Gastrocnemius medialis (tissue), 4 donors: ENCODE results near the gene PALD1. TPM values are rescaled to one million over a fixed set of nuclear protein-coding genes. Genes with fewer than 3 reads are reported as not detected.

Experiments used
- ATAC-seq, 2 donors: fragments of 150-250 bp; one replicate each; pipeline ENCODE4 v1.9.1; 2016
- DNase-seq, 2 donors: peaks; one replicate each; pipeline ENCODE4 v3.0.0-alpha.2; 2019
- H3K27ac ChIP-seq, 4 donors: fragments of 200-600 bp; sonication (generic); 1 replicate in 1 of 4; 2 replicates in 3 of 4; pipeline ENCODE4 v1.5.1; 2016 to 2018; ENCODE audit warnings: mild to moderate bottlenecking in 2 of 4, moderate library complexity in 1 of 4
- H3K27me3 ChIP-seq, 3 donors: fragments of 200-600 bp; sonication (generic) in 2 of 3; 1 replicate in 1 of 3; 2 replicates in 2 of 3; pipeline versions ENCODE4 v1.5.1 to v1.6.0; 2016 to 2019; ENCODE audit warnings: mild to moderate bottlenecking in 1 of 3, moderate library complexity in 1 of 3
- H3K36me3 ChIP-seq, 2 donors: fragments of 200-600 bp; sonication (generic) in 1 of 2; one replicate each; pipeline ENCODE4 v1.5.1; 2017 to 2018
- H3K4me1 ChIP-seq, 2 donors: fragments of 200-600 bp; sonication (generic) in 1 of 2; one replicate each; pipeline ENCODE4 v1.5.1; 2016 to 2017; ENCODE audit warnings: mild to moderate bottlenecking in 2 of 2
- H3K4me3 ChIP-seq, 4 donors: fragments of 200-600 bp; sonication (generic) in 3 of 4; 1 replicate in 1 of 4; 2 replicates in 3 of 4; pipeline ENCODE4 v1.5.1; 2016 to 2019; ENCODE audit warnings: mild to moderate bottlenecking in 2 of 4
- H3K9me3 ChIP-seq, 3 donors: fragments of 200-600 bp; sonication (generic) in 2 of 3; 1 replicate in 1 of 3; 2 replicates in 2 of 3; pipeline ENCODE4 v1.5.1; 2016 to 2019
- POLR2A ChIP-seq, 2 donors: fragments of 450-650 bp; IDR thresholded peaks; one replicate each; pipeline ENCODE4 v1.6.1; 2017; ENCODE audit warnings: antibody characterized with exemption in 2 of 2, mild to moderate bottlenecking in 2 of 2, moderate library complexity in 2 of 2
- in situ Hi-C, 4 donors: fragments of 200-750 bp; cut with MboI; loops; one replicate each; pipeline versions ENCODE4 v1.15.0 to v1.8.0; 2017; ENCODE audit warnings: low sequenced_read_pairs in 4 of 4
- intact Hi-C: fragments of 100-400 bp; cut with DNase I; formaldehyde crosslinking; loops from one replicate; pipeline ENCODE4 v1.15.1; 2023; ENCODE audit warnings: low total_unique reads
- total RNA-seq, 4 donors: library from RNA; depleted of rRNA; stranded (reverse); fragments of >200 nt; gene quantifications; one replicate each; pipeline versions ENCODE4 v1.1.0 to v1.2.3, GENCODE V29; 2016
- TF ChIP-seq, protein P1 (sequence below), 5 experiments: fragments of 450-650 bp in 3 of 5; fragments of 200-600 bp in 2 of 5; sonication (generic) in 2 of 5; IDR thresholded peaks in 4 of 5; conservative IDR thresholded peaks in 1 of 5; 1 replicate in 4 of 5; 2 replicates in 1 of 5; pipeline ENCODE4 v1.5.1; 2016 to 2019; ENCODE audit warnings: antibody characterized with exemption in 5 of 5, mild to moderate bottlenecking in 3 of 5, moderate library complexity in 3 of 5

PALD1 gene
- total RNA-seq, 4 donors from 2014 or later, result 1.4 to 4.1 (median 2.3) TPM

- intact Hi-C loops, result loop anchor here (5.0 kb wide), 1 partner anchor 330 kb away; no protein-coding TSS in a partner anchor
- no peak overlapping the region for H3K4me3 ChIP-seq
- H3K27me3 ChIP-seq, result no peaks in the 10 kb centered on the region
- no peak for DNase-seq
- in situ Hi-C loops, result loop anchor here in 3 of 4 donors (5.0 to 10.0 kb wide), 2 partner anchors 210 to 212 kb away; no protein-coding TSS in a partner anchor
- TF ChIP-seq, protein P1, sequence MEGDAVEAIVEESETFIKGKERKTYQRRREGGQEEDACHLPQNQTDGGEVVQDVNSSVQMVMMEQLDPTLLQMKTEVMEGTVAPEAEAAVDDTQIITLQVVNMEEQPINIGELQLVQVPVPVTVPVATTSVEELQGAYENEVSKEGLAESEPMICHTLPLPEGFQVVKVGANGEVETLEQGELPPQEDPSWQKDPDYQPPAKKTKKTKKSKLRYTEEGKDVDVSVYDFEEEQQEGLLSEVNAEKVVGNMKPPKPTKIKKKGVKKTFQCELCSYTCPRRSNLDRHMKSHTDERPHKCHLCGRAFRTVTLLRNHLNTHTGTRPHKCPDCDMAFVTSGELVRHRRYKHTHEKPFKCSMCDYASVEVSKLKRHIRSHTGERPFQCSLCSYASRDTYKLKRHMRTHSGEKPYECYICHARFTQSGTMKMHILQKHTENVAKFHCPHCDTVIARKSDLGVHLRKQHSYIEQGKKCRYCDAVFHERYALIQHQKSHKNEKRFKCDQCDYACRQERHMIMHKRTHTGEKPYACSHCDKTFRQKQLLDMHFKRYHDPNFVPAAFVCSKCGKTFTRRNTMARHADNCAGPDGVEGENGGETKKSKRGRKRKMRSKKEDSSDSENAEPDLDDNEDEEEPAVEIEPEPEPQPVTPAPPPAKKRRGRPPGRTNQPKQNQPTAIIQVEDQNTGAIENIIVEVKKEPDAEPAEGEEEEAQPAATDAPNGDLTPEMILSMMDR (IDR thresholded peaks at IDR 0.05 in 4 of 5, conservative IDR thresholded peaks at IDR 0.05 in 1 of 5), result no peak
- TF ChIP-seq POLR2A (IDR thresholded peaks at IDR 0.05), result no peak
- no peak overlapping the region for H3K27ac ChIP-seq
- no peaks in the 10 kb centered on the region for H3K9me3 ChIP-seq
- H3K36me3 ChIP-seq, result no peaks in the 10 kb centered on the region
- no peak for ATAC-seq
- no peaks in the 10 kb centered on the region for H3K4me1 ChIP-seq
Measured at GRCh38 chr10:70552586-70552985, 74.0 kb downstream of the PALD1 start.

DNA sequence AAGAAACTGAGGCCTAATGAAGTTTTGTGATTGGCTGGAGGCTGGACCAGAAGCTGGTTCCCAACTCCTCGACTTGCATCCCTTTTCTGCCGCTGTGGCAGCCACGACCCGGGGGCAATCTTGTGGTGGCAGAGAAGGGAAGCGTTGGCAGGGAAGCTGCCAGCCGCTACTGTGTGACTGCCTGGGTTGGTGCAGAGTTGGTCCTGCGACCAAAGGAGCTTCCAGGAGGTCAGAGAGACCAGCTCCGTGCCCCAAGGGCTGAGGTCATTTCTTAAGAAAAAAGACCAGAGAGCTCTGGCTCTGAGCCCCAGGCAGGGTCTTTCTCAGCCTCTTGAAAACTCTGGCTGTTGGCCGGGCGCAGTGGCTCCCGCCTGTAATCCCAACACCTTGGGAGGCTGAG lies 76.8 kb downstream of the PALD1 start:
- no peaks in the 10 kb centered on the region for H3K27me3 ChIP-seq
- DNase-seq, result no peak
- no peak for ATAC-seq
- H3K4me3 ChIP-seq, result no peak overlapping the region
- H3K4me1 ChIP-seq, result peaks cover 0 to under 1% of the 10 kb centered on the region in 2 donors
- TF ChIP-seq, protein P1 (IDR thresholded peaks at IDR 0.05 in 4 of 5, conservative IDR thresholded peaks at IDR 0.05 in 1 of 5), result no peak
- TF ChIP-seq POLR2A (IDR thresholded peaks at IDR 0.05), result no peak
- no peaks in the 10 kb centered on the region for H3K36me3 ChIP-seq
- H3K27ac ChIP-seq, result no peak overlapping the region
- H3K9me3 ChIP-seq, result no peaks in the 10 kb centered on the region
- in situ Hi-C loops (loop anchor here in 1 of 4 donors (10.0 kb wide), 1 partner anchor 209 kb away; no protein-coding TSS in a partner anchor), intact Hi-C loops (no loop called here)

GRCh38 chr10:70557086-70557845 lies 78.7 kb downstream of the PALD1 start:
- Histone ChIP-seq H3K9me3 (no peaks in the 10 kb centered on the region), H3K36me3 (no peaks in the 10 kb centered on the region), H3K4me3 (no peak overlapping the region), H3K27me3 (no peaks in the 10 kb centered on the region), H3K27ac (no peak overlapping the region), H3K4me1 (peaks cover 9% of the 10 kb centered on the region in 2 donors)
- intact Hi-C loops, result no loop called here
- ATAC-seq, result no peak
- no peak for DNase-seq
- TF ChIP-seq, protein P1 (IDR thresholded peaks at IDR 0.05 in 4 of 5, conservative IDR thresholded peaks at IDR 0.05 in 1 of 5), result no peak
- TF ChIP-seq POLR2A (IDR thresholded peaks at IDR 0.05), result no peak
- in situ Hi-C loops, result loop anchor here in 1 of 4 donors (10.0 kb wide), 1 partner anchor 208 kb away; no protein-coding TSS in a partner anchor

DNA sequence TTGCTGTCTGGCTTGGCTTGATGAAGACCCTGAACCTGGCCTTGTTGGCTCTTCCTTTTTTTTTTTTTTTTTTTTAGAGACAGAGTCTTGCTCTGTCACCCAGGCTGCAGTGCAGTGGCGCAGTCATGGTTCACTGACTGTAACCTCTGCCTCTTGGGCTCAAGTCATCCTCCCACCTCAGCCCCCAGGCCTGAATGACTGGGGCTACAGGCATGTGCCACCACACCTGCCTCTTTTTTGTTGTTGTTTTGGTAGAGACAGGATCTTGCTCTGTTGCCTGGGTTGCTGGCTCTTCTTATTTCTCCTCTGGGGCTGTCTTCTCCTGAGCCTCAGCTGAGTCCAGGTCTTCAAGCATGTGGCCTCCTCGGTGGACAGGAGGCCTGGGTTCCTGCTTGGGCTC lies 79.3 kb downstream of the PALD1 start:
- no peak for ATAC-seq
- TF ChIP-seq, protein P1 (IDR thresholded peaks at IDR 0.05 in 4 of 5, conservative IDR thresholded peaks at IDR 0.05 in 1 of 5), result no peak
- TF ChIP-seq POLR2A (IDR thresholded peaks at IDR 0.05), result no peak
- peaks cover 9% of the 10 kb centered on the region in 2 donors for H3K4me1 ChIP-seq
- no peak overlapping the region for H3K27ac ChIP-seq
- no peaks in the 10 kb centered on the region for H3K36me3 ChIP-seq
- no peak overlapping the region for H3K4me3 ChIP-seq
- intact Hi-C loops, result no loop called here
- in situ Hi-C loops, result loop anchor here in 1 of 4 donors (10.0 kb wide), 1 partner anchor 207 kb away; no protein-coding TSS in a partner anchor
- no peaks in the 10 kb centered on the region for H3K9me3 ChIP-seq
- no peaks in the 10 kb centered on the region for H3K27me3 ChIP-seq
- no peak for DNase-seq
